HG02981 (cell line): Measurements from ENCODE around the gene EIPR1.
A peak's percentile ranks its signal among the peaks of the same experiment; 100 is the strongest.

Source experiments
- ATAC-seq: cut with Tn5 transposase; IDR thresholded peaks from one replicate; pipeline ENCODE4 v1.9.1; 2021; ENCODE audit warnings: mild to moderate bottlenecking, moderate library complexity; ENCODE audit not compliant: unreplicated experiment

EIPR1 gene

GRCh38 chr2:3256605-3257004 is 121.0 kb downstream of the EIPR1 start:
- ATAC-seq: no peak

- ATAC-seq: no peak
These were observed 121.5 kb downstream of the EIPR1 start for GRCh38 chr2:3256157-3256556.

GRCh38 chr2:3254442-3254941 is 123.1 kb downstream of the EIPR1 start:
- ATAC-seq: peak; percentile 82

GRCh38 chr2:3253913-3254441 is 123.6 kb downstream of the EIPR1 start:
- peak; percentile 1 for ATAC-seq

GRCh38 chr2:3251946-3252345 is 125.7 kb downstream of the EIPR1 start:
- ATAC-seq: no peak

- no peak for ATAC-seq
These were observed 128.1 kb downstream of the EIPR1 start for GRCh38 chr2:3249476-3249962.

GRCh38 chr2:3248754-3249475 is 128.7 kb downstream of the EIPR1 start:
- no peak for ATAC-seq

- ATAC-seq: no peak
These were observed 130.5 kb downstream of the EIPR1 start for GRCh38 chr2:3246928-3247714.

GRCh38 chr2:3246406-3246805 is 131.2 kb downstream of the EIPR1 start:
- no peak for ATAC-seq

GRCh38 chr2:3244486-3244885 is 133.1 kb downstream of the EIPR1 start:
- ATAC-seq: no peak

GRCh38 chr2:3243804-3244203 is 133.8 kb downstream of the EIPR1 start:
- no peak for ATAC-seq

GRCh38 chr2:3242747-3243369 is 134.8 kb downstream of the EIPR1 start:
- peak; percentile 56 for ATAC-seq

GRCh38 chr2:3241971-3242746 is 135.5 kb downstream of the EIPR1 start:
- ATAC-seq: peak; percentile 3

- ATAC-seq: peak; percentile 46
These were observed 138.4 kb downstream of the EIPR1 start for GRCh38 chr2:3238951-3239841.

- ATAC-seq: no peak
These were observed 141.1 kb downstream of the EIPR1 start for GRCh38 chr2:3236300-3237045.

- no peak for ATAC-seq
These were observed 143.7 kb downstream of the EIPR1 start for GRCh38 chr2:3233877-3234276.

- ATAC-seq: no peak
These were observed 148.4 kb downstream of the EIPR1 start for GRCh38 chr2:3229221-3229620.

GRCh38 chr2:3224681-3225080 is 152.9 kb downstream of the EIPR1 start:
- ATAC-seq: no peak
